Neural progenitor cell (in vitro differentiated cells): ENCODE results near the gene NFKBIL1.

Source experiments
- CTCF ChIP-seq: fragments of 200-600 bp; sonication (generic); IDR thresholded peaks from 2 replicates; pipeline ENCODE4 v1.5.1; 2017; ENCODE audit warnings: antibody characterized with exemption, mild to moderate bottlenecking
- EZH2phosphoT487 ChIP-seq: fragments of 200-600 bp; sonication (generic); IDR thresholded peaks from 2 replicates; pipeline ENCODE4 v1.6.1; 2017; ENCODE audit warnings: antibody characterized with exemption

DNA sequence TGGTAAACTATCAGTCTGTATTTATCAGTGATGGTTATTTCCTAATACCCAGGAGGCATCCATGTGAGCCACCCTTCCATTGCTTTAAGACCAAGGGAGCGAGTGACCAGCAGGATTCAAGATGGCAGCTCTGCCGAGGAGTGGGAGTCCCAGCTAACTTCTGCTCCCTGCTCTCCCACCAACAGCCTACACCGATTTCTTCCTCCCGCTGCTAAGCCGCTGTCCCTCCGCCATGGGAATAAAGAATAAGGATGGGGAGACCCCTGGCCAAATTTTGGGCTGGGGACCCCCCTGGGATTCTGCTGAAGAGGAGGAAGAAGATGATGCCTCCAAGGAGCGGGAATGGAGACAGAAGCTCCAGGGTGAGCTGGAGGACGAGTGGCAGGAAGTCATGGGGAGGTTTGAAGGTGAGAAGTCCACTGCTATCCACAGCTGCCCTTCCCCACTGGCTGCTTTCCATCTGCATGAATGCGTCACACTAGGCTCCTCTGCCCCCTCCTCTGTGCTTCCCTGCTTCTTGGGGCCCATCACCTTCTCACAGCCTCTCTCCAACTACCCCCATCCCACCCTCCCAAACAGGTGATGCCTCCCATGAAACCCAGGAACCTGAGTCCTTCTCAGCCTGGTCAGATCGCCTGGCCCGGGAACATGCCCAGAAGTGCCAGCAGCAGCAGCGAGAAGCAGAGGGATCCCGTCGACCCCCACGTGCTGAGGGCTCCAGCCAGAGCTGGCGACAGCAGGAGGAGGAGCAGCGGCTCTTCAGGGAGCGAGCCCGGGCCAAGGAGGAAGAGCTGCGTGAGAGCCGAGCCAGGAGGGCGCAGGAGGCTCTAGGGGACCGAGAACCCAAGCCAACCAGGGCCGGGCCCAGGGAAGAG lies 10.3 kb downstream of the NFKBIL1 start:
- TF ChIP-seq CTCF: no peak
- no peak for TF ChIP-seq EZH2phosphoT487
